Measurements from ENCODE around the gene OR9G1.

OR9G1 gene

DNA sequence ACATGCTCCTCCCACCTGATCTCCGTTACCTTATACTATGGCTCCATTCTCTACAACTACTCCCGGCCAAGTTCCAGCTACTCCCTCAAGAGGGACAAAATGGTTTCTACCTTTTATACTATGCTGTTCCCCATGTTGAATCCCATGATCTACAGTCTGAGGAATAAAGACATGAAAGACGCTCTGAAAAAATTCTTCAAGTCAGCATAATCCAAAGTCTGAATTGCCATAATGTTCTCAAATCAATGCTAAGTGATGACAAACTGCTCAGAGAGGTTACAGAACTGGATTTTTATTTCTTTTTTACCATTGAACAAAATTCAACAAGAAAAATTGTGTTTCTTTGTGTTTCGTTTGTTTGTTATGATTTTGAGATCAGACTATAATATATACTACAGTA, 42.0 kb downstream of the OR9G1 start:
- DNase-seq = no peak
- TF ChIP-seq GATA1 (IDR thresholded peaks at IDR 0.05; ENCODE audit: low read depth, low read length) (no peak), POLR2A (IDR thresholded peaks at IDR 0.05; ENCODE audit: low read length) (no peak)

DNA sequence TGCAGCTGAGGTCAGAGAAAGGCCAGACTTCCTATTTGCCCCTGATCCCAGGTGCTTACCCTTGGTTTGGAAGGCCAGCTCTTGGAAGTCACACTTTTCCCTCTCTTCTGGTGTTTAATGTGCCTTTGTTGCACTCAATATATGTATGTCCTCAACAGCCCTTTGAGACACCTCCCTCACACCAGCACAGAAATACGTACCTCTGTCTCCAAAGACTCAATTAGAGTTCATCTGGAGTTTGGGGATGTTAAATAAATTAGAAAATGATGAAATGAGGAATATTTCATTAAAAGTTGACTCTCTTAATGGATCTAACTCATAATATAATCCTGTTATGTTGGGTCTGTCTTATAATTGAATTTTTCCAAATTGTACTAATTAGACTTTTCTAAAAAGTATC, 49.7 kb downstream of the OR9G1 start, which contains the start of gene OR9G4:
TSS of gene OR9G4 (minus strand) at position 101 of the 400 bp plus-strand sequence. CDS start 4,931 bp downstream, outside the sequence.
- DNase-seq = no peak
- no peak for TF ChIP-seq GATA1 (IDR thresholded peaks at IDR 0.05; ENCODE audit: low read depth, low read length)
- no peak for TF ChIP-seq POLR2A (IDR thresholded peaks at IDR 0.05; ENCODE audit: low read length)

- DNase-seq = no peak
These were observed 51.3 kb downstream of the OR9G1 start for GRCh38 chr11:56750190-56750589.

GRCh38 chr11:56751480-56751879, 52.6 kb downstream of the OR9G1 start:
- DNase-seq = no peak
- TF ChIP-seq GATA1 (IDR thresholded peaks at IDR 0.05; ENCODE audit: low read depth, low read length) (no peak), POLR2A (IDR thresholded peaks at IDR 0.05; ENCODE audit: low read length) (no peak)

More at GRCh38 chr11:56750190-56750589, 51.3 kb downstream of the OR9G1 start:
- TF ChIP-seq GATA1 (IDR thresholded peaks at IDR 0.05; ENCODE audit: low read depth, low read length) (no peak), POLR2A (IDR thresholded peaks at IDR 0.05; ENCODE audit: low read length) (no peak)

Measured in erythroblast (primary cell).